ENCODE measurements around the gene TREML4. TPM values are rescaled to one million over a fixed set of nuclear protein-coding genes. Genes with fewer than 3 reads are reported as not detected.

Gene TREML4
- total RNA-seq, 1 donor from 2014 or later, result not detected

- intact Hi-C loops (cut with DNase I), result no loop called here
- no peak for DNase-seq (ENCODE audit: missing footprints)
- no peak for ATAC-seq
These were observed 44.6 kb downstream of the TREML4 start for GRCh38 chr6:41272591-41273240.

DNA sequence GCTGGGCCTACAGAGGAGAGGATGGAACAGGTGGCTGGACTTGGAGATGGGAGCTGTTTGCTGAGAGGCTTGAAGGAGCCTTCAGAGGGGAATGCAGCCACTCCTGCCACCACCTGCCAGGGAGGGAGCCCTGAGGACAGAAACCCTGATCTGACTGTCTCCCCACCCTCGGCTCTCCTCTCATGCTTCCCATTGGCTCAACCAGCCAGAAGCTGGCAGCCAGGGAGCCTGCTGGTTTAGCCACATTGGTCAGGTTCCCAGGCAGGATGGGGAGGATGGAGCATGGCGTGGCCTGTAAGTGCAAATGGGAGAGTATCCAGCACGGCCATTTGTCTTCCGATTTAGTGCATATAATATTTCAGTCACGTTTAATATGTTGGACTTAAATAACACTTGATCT lies 45.6 kb downstream of the TREML4 start:
- intact Hi-C loops (cut with DNase I), result no loop called here
- DNase-seq (ENCODE audit: missing footprints) (no peak), ATAC-seq (no peak)

DNA sequence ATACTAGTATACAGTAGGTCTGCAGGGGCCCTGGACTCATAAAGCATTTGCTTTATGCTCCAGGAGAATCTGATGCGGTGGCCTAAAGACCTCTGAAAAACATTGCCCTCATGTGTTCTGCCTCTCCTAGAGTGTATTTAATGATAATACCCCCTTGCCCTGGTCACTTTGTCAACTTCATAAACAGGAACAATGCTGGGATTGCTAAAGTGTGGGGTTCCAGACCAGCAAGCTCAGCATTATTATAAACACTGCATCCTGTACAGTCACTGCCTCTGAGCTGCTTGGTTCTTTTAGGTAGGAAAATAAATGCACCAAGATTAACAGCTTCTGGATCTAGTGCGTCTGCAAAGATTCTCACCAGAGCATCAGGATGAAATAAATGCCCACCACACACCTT lies 46.1 kb downstream of the TREML4 start:
- no peak for DNase-seq (ENCODE audit: missing footprints)
- ATAC-seq, result no peak
- intact Hi-C loops (cut with DNase I), result no loop called here

- ATAC-seq (no peak), DNase-seq (ENCODE audit: missing footprints) (no peak)
- intact Hi-C loops (cut with DNase I), result no loop called here
These were observed 47.3 kb downstream of the TREML4 start for GRCh38 chr6:41275489-41275888.

DNA sequence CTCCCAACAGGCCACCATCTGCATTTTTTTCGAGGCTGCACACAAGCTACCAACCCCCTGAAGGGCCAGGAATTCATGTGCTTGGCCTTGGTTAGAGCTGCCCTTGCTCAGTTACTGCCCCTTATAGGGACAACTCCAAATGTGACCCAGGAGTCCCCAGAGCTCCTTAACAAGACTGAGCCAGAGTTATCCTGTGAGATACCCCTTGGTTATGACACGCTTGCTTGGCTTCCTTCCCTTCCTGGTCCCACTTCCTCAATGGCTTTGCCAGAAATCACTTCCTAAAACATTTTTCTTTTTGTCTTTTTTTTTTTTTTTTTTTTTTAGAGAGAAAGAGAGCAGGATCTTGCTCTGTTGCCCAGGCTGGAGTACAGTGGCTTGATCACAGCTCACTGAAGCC lies 49.5 kb downstream of the TREML4 start:
- intact Hi-C loops (cut with DNase I), result no loop called here
- DNase-seq (ENCODE audit: missing footprints), result no peak
- ATAC-seq, result no peak

DNA sequence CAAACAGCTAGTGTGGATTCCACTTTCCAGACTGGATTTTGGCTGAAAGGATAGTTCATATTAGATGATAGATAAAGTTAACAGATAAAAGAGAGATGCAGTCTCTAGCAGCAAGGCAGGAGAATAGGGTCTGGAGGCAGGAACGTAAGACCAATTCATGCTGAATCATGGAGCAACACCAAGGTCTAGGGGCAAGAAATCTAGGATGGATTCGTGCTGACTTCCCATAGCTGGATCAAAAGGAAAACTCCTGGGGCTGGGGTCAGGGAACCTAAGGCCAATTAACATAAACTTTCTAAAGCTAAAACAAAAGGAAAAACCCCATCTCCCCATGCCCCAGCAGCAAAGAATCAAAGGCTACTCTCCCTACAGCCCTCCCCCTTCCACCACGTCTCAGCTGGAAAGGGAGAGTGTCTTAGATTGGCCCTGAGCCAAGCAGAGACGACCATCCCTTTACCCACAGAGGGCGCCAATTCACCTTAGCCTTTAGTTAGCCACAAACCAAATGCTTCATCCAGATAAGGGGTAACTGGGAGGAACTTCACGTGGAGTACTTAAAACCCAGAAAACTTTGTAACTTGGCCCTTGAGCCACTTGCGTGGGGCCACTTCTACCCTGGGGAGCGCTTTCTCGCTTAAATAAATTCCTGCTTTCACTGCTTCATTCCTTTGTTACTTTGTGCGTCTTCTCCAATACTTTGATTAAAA lies 50.7 kb downstream of the TREML4 start:
- DNase-seq (ENCODE audit: missing footprints) (no peak), ATAC-seq (peak; percentile 70)
- intact Hi-C loops (cut with DNase I), result no loop called here

- ATAC-seq, result no peak
- DNase-seq (ENCODE audit: missing footprints), result no peak
- intact Hi-C loops (cut with DNase I), result no loop called here
These were observed 52.4 kb downstream of the TREML4 start for GRCh38 chr6:41280381-41281057.

GRCh38 chr6:41283600-41283999 lies 55.5 kb downstream of the TREML4 start:
- intact Hi-C loops (cut with DNase I), result no loop called here
- ATAC-seq (no peak), DNase-seq (ENCODE audit: missing footprints) (no peak)

GRCh38 chr6:41284726-41285125 lies 56.6 kb downstream of the TREML4 start:
- ATAC-seq (no peak), DNase-seq (ENCODE audit: missing footprints) (no peak)
- intact Hi-C loops (cut with DNase I), result no loop called here

GRCh38 chr6:41286544-41287346 lies 58.6 kb downstream of the TREML4 start, which contains the start of gene TREM1:
TSS of gene TREM1 (minus strand) at chr6:41286682. CDS start at chr6:41286655, 27 bp downstream.
- DNase-seq (ENCODE audit: missing footprints), result peak; percentile 81
- intact Hi-C loops (cut with DNase I), result no loop called here
- peak; percentile 82 for ATAC-seq

DNA sequence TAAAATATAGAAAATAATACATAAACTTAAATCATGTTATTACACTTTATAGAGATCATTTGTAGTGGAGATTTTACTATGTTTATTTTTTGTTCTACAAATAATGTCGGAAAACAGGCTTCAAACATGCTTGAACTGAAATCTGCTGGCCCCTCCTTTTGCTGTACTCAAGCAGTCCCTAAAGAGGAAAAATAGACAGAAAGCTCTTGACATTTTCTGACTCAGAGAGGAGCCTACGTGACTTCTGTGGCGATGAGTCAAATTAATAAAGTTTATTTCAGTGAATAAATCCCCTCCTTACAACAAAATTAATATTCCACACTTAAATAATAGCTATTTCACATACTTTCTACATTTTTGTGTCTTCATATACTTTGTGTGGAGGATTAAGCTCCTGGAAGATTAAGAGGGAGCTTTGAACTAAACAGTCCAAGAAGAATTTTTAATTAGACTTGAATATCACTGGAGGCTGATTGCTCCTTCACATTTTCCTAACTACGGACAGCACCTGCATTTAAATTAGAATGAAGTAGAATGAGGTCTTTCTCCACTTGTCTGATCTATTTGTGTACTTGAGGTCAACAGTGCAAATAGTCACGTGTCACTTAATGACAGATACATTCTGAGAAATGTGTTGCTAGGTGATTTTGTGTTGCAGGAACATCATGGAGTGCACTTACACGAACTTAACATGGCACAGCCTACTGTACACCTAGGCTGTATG lies 60.0 kb downstream of the TREML4 start:
- ATAC-seq (peak; percentile 69), DNase-seq (ENCODE audit: missing footprints) (no peak)
- intact Hi-C loops (cut with DNase I), result no loop called here

Other genes with a start within 250 kb of the TREML4 start
- gene UNC5CL, start 189.1 kb upstream of the TREML4 start, total RNA-seq, result 0.60 TPM
- gene TSPO2, start 185.9 kb upstream of the TREML4 start, total RNA-seq, result not detected
- 246 TPM for gene APOBEC2, start 175.1 kb upstream of the TREML4 start, total RNA-seq
- gene OARD1, start 156.0 kb upstream of the TREML4 start, total RNA-seq, result 20.5 TPM
- gene NFYA, start 155.4 kb upstream of the TREML4 start, total RNA-seq, result 9.8 TPM
- not detected for gene TREML1, start 74.0 kb upstream of the TREML4 start, total RNA-seq
- gene TREM2, start 65.2 kb upstream of the TREML4 start, total RNA-seq, result 0.92 TPM
- gene TREML2, start 27.2 kb upstream of the TREML4 start, total RNA-seq, result 0.11 TPM
- 1.2 TPM for gene TREM1, start 58.3 kb downstream of the TREML4 start, total RNA-seq
- gene NCR2, start 107.3 kb downstream of the TREML4 start, total RNA-seq, result not detected